G401.6 (cell line): ENCODE data around the gene CALHM6.
"Not testable (repeated sequence)": the region's sequence is repeated elsewhere in the genome, so short reads cannot be mapped to it uniquely, and the experiment has no call there.

Experiments used
- FAIRE-seq: peaks from 2 replicates; lab custom pipeline; 2012; peaks lifted over from hg19 to GRCh38; lab: Jason Lieb, UNC

Gene CALHM6

GRCh38 chr6:116482780-116483179 lies 21.6 kb downstream of the CALHM6 start:
- no peak for FAIRE-seq

GRCh38 chr6:116483616-116484015 lies 22.4 kb downstream of the CALHM6 start:
- no peak for FAIRE-seq

GRCh38 chr6:116485559-116486184 lies 24.5 kb downstream of the CALHM6 start:
- no peak for FAIRE-seq

- FAIRE-seq, result no peak
These were observed 30.6 kb downstream of the CALHM6 start for GRCh38 chr6:116491610-116492330.

DNA sequence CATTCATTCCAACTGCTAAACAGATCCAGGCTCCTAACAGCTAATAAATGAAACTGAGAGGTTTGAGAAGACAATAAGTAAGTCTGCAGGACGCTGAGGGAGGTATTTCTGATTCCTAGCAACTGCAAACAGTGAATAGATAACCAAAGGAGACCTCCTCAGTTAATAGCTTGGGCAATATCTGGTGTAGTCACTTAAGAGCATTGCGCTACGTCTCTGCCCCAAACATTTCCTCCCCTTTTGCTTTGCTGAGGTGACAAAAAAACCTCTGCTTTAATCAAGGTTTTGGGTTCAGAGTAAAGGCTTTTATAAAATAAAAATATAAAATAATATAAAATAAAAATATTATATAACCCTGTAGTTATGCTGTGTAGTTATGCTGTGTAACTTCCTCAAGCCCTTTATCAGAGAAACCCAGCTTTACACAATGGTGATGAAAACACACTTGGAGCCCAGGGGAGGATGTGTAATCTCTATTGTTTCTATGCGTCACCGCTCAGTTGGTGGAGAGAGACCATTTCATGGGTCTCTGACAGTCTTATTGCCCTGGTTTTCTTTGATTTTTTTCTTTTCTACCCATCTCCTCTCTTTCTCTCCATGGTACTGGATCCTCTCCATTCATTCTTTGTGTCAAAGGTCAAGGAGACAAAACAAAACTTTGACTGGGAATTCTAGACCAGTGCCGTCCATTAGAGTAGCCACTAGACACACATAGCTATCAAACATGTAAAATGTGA lies 31.3 kb downstream of the CALHM6 start:
- FAIRE-seq, result no peak

DNA sequence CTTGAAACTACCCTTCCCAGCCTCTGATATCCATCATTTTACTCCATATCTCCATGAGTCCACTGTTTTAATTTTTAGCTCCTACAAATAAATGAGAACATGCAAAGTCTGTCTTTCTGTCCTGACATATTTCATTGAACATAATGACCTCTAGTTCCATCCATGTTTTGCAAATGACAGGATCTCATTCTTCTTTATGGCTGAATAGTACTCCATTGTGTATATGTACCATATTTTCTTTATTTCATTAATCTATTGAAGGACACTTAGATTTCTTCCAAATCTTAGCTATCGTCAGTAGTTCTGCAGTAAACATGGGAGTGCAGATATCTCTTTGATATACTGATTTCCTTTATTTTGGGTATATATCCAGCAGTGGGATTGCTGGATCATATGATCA lies 34.0 kb downstream of the CALHM6 start:
- not testable (repeated sequence) for FAIRE-seq

DNA sequence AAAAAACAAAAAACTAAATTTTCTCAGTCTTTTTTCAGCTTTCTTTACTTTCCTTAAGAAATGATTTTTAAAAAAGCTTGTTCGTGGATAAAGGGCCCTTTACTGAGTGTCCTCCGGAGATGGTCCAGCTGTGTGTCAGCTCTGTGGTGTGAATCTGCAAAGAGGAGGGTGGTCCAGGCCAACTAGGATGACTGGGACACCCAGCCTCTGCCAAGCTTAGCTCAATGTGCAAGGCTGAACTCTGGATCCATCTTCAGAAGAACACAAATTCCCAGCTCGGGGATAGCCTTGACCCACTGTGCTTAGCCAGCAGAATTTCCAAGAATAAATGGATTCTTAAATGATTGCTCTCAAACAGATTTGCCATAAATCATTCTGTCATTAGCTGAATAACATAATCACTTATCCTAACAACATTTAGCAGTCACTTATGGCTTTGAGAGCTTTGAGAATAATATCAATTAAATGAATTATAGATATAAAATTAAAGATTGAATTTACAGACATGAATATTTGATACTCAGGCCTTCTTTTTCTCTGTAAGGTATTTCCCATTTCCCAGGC lies 36.0 kb downstream of the CALHM6 start:
- FAIRE-seq, result no peak

DNA sequence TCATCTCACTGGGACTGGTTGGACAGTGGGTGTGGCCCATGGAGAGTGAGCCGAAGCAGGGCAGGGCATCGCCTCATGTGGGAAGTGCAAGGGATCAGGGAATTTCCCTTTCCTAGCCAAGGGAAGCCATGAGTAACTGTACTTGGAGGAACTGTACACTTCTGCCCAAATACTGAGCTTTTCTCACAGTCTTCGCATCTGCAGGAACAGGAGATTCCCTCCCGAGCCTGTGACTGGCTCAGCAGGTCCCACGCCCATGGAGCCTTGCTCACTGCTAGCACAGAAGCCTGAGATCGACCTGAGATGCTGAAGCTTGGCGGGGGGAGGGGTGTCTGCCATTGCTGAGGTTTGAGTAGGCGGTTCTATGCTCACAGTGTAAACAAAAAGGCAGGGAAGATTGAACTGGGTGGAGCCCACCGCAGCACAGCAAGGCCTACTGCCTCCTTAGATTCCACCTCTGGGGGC lies 39.8 kb downstream of the CALHM6 start:
- no peak for FAIRE-seq

DNA sequence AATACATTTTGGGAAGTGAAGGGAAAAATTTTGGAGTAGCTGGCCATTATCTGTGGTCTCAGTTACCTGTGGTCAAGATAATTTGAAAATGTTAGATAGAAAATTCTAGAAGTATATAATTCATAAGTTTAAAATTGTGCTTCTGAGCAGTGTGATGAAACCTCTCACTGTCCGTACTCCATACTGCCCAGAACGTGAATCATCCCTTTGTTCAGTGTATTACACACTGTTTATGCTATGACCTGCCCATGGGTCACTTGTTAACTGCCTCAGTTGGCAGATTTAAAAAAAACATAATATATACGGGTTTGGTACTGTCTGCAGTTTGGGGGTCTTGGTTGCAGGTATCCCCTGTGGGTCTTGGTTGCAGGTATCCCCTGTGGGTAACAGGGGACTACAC lies 46.1 kb downstream of the CALHM6 start:
- no peak for FAIRE-seq

- no peak for FAIRE-seq
These were observed 47.4 kb downstream of the CALHM6 start for GRCh38 chr6:116508527-116508926.

- peak; percentile 37 for FAIRE-seq
These were observed 50.4 kb downstream of the CALHM6 start, which contains the start of gene CALHM5 for GRCh38 chr6:116511424-116512110. CALHM5 (plus strand) TSS chr6:116511639; CDS start chr6:116511697, 58 bp downstream.

DNA sequence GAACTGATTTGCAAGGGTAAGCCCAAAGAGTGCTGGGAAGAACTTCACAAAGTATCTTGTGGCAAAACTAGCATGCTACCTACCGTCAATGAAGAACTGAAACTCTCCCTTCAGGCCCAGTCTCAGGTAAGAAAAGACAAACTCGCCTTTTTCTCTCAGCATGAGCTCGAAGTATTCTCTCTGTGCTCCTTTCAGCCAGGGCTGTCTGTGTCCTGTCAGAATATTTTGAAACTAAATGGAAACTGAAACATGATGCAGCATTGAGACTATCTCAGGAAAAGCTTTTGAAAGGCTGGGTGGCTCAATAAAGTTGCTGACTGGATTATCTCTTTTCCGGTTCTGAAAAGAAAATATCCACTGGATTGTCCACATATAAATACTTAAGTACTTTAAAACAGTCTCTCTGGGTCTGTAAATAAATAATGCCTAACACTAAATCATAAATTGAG lies 51.0 kb downstream of the CALHM6 start:
- no peak for FAIRE-seq

DNA sequence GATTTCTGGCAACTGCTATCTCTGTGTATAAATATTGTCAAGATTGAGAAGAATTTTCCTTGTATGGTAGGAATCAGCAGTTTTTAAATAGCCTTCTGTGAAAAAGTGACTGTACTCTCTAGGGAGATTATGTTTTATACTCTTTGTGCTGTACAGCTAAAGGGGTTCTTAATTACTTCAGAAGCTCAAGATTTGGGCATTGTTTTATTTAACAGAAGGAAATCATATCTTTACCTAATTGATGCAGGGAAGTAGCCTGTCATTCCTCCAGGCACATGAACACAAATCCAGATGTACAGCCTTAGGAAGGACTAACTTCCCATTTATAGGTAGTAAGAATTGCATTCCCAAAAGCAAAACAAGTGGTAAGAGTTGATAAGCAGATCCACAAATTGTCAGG lies 51.6 kb downstream of the CALHM6 start:
- no peak for FAIRE-seq
